Right renal cortex interstitium (tissue), 3 donors: ENCODE data around the gene GSKIP. TPM values are rescaled to one million over a fixed set of nuclear protein-coding genes. Genes with fewer than 3 reads are reported as not detected.
A peak's percentile ranks its signal among the peaks of the same experiment; 100 is the strongest.
"Not testable (repeated sequence)": the region's sequence is repeated elsewhere in the genome, so short reads cannot be mapped to it uniquely, and the experiment has no call there.

Experiments
- DNase-seq, 3 donors: peaks; one replicate each; pipeline ENCODE4 v3.0.0-alpha.2; 2013; ENCODE audit warnings: low read depth in 3 of 3, low spot score in 2 of 3
- polyA plus RNA-seq, 3 donors: library from polyadenylated mRNA; unstranded; fragments of 120-200 nt; gene quantifications; one replicate each; pipeline ENCODE4 v1.2.1, GENCODE V29; 2013; ENCODE audit not compliant: insufficient read length in 3 of 3

The GSKIP gene
- polyA plus RNA-seq = 10 to 100 TPM; 32.4 to 40.4 (median 37.6) TPM

- peak; percentile 88 to 89 (median 89) for DNase-seq
These were observed at the start of gene GSKIP, which contains the start of gene ATG2B for GRCh38 chr14:96362965-96363750. Gene GSKIP (plus strand): TSS chr14:96363526. CDS start chr14:96382248, 18,722 bp downstream. Gene ATG2B (minus strand): TSS chr14:96363341. CDS start chr14:96362976, 365 bp downstream.

GRCh38 chr14:96316087-96316486 is 47.2 kb upstream of the GSKIP start:
- DNase-seq = no peak

- DNase-seq = no peak
These were observed 44.5 kb upstream of the GSKIP start for GRCh38 chr14:96318836-96319235.

GRCh38 chr14:96320605-96321004 is 42.7 kb upstream of the GSKIP start:
- DNase-seq = no peak

- no peak for DNase-seq
These were observed 39.1 kb upstream of the GSKIP start for GRCh38 chr14:96324219-96324618.

GRCh38 chr14:96338551-96338950 is 24.8 kb upstream of the GSKIP start:
- DNase-seq = no peak

GRCh38 chr14:96341323-96341722 is 22.0 kb upstream of the GSKIP start:
- DNase-seq = no peak

- DNase-seq = no peak
These were observed 17.7 kb upstream of the GSKIP start for GRCh38 chr14:96345669-96346068.

GRCh38 chr14:96347957-96348356 is 15.4 kb upstream of the GSKIP start:
- not testable (repeated sequence) for DNase-seq

GRCh38 chr14:96349286-96350075 is 13.8 kb upstream of the GSKIP start:
- no peak for DNase-seq

GRCh38 chr14:96351986-96352385 is 11.3 kb upstream of the GSKIP start:
- no peak for DNase-seq

- DNase-seq = no peak
These were observed 10.6 kb upstream of the GSKIP start for GRCh38 chr14:96352708-96353107.

GRCh38 chr14:96354246-96354645 is 9.1 kb upstream of the GSKIP start:
- no peak for DNase-seq

- no peak for DNase-seq
These were observed 6.1 kb upstream of the GSKIP start for GRCh38 chr14:96357216-96357615.

- DNase-seq = no peak
These were observed 3.4 kb upstream of the GSKIP start for GRCh38 chr14:96359959-96360358.

- DNase-seq = peak in 2 of 3 donors; percentile 17 to 23
These were observed 1.0 kb upstream of the GSKIP start for GRCh38 chr14:96362071-96362964.

- peak; percentile 23 to 36 (median 32) for DNase-seq
These were observed 518 bp downstream of the GSKIP start for GRCh38 chr14:96363751-96364336.

GRCh38 chr14:96364962-96365361 is 1.6 kb downstream of the GSKIP start:
- DNase-seq = no peak

GRCh38 chr14:96368534-96368933 is 5.2 kb downstream of the GSKIP start:
- DNase-seq = no peak

GRCh38 chr14:96370528-96370927 is 7.2 kb downstream of the GSKIP start:
- no peak for DNase-seq
